ENCODE results near the gene DDX1. TPM values are rescaled to one million over a fixed set of nuclear protein-coding genes. Genes with fewer than 3 reads are reported as not detected.
A peak's percentile ranks its signal among the peaks of the same experiment; 100 is the strongest.

The DDX1 gene
- total and polyA plus RNA-seq, 2 donors (not counting 3 experiments of a cell fraction or from before 2014, with no cell fraction given): 41.2 to 117 TPM

DNA sequence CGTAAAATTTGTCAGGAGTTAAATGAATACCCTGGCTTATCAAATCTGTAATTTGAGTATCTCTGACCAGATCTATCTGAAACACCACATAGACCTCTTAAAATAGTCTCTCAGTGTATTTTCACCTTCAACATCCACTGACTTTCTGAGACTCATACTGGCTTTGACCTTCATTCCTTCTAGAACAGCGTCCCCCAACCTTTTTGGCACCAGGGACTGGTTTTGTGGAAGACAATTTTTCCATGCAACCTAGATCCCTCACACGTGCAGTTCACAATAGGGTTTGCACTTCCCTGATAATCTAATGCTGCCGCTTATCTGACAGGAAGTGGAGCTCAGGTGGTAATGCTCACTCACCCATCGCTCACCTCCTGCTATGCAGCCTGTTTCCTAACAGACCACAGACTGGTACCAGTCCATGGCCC, 33.8 kb upstream of the DDX1 start:
- intact Hi-C loops (cut with micrococcal nuclease) (no loop called here), dilution Hi-C loops (cut with MboI; ENCODE audit: extremely low pct_ligation_motif_present, low sequenced_read_pairs) (no loop called here)
- ChIA-PET POLR2A (no interaction called here), CTCF (interaction anchor here (1.2 kb wide), 1 partner anchor 19 kb away, joined by 4 read pairs; no protein-coding TSS in a partner anchor)
- H3K4me2 ChIP-seq (ENCODE audit: insufficient read depth, low read length): no peak overlapping the region
- peak; percentile 28 for DNase-seq (ENCODE audit: low read depth, low spot score)
- H3K9ac ChIP-seq (replicated peaks; ENCODE audit: extremely low read depth, insufficient read depth, low read length): no peak overlapping the region
- no peak overlapping the region for H3K27ac ChIP-seq (ENCODE audit: insufficient read depth, low read depth, low read length)
- peaks cover 30% of the 10 kb centered on the region for H3K79me2 ChIP-seq (ENCODE audit: control insufficient read depth, insufficient read depth, low read length)
- H3K4me1 ChIP-seq (ENCODE audit: control insufficient read depth, extremely low read depth, insufficient read depth, low read length): peaks cover 19% of the 10 kb centered on the region
- TF ChIP-seq POLR2AphosphoS5 (IDR thresholded peaks at IDR 0.05; ENCODE audit: insufficient read depth, low read depth, low read length) (no peak), MYC (IDR thresholded peaks at IDR 0.05; ENCODE audit: low read depth, low read length) (no peak), FOS (IDR thresholded peaks at IDR 0.05; ENCODE audit: borderline replicate concordance, insufficient read depth, low read length) (peak; percentile 21), EZH2 (IDR thresholded peaks at IDR 0.05; ENCODE audit: borderline replicate concordance, low read depth, low read length, severe bottlenecking) (no peak), POLR2A (IDR thresholded peaks at IDR 0.05; ENCODE audit: low read depth, low read length) (no peak), JUN (IDR thresholded peaks at IDR 0.05; ENCODE audit: borderline replicate concordance, insufficient read depth, insufficient read length, low read depth) (no peak), GATA2 (IDR thresholded peaks at IDR 0.05; ENCODE audit: insufficient read depth, insufficient read length, low read depth, low read length) (peak; percentile 64)
- TF ChIP-seq, protein P1, sequence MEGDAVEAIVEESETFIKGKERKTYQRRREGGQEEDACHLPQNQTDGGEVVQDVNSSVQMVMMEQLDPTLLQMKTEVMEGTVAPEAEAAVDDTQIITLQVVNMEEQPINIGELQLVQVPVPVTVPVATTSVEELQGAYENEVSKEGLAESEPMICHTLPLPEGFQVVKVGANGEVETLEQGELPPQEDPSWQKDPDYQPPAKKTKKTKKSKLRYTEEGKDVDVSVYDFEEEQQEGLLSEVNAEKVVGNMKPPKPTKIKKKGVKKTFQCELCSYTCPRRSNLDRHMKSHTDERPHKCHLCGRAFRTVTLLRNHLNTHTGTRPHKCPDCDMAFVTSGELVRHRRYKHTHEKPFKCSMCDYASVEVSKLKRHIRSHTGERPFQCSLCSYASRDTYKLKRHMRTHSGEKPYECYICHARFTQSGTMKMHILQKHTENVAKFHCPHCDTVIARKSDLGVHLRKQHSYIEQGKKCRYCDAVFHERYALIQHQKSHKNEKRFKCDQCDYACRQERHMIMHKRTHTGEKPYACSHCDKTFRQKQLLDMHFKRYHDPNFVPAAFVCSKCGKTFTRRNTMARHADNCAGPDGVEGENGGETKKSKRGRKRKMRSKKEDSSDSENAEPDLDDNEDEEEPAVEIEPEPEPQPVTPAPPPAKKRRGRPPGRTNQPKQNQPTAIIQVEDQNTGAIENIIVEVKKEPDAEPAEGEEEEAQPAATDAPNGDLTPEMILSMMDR (IDR thresholded peaks at IDR 0.05; ENCODE audit: extremely low read depth in 1 of 2, insufficient read depth in 1 of 2, low read depth in 1 of 2, low read length in 2 of 2): no peak
- TF ChIP-seq, protein P2, sequence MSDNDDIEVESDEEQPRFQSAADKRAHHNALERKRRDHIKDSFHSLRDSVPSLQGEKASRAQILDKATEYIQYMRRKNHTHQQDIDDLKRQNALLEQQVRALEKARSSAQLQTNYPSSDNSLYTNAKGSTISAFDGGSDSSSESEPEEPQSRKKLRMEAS (IDR thresholded peaks at IDR 0.05; ENCODE audit: insufficient read depth, insufficient read length): no peak
- no peaks in the 10 kb centered on the region for H3K9me3 ChIP-seq (replicated peaks; ENCODE audit: control insufficient read depth, insufficient read depth, low read length)
- H3K27me3 ChIP-seq (ENCODE audit: control insufficient read depth in 2 of 2, insufficient read depth in 2 of 2, low read length in 2 of 2): no peaks in the 10 kb centered on the region
- BruUV-seq (replicated peaks): no TSS peak
- no peak overlapping the region for H3K4me3 ChIP-seq (replicated peaks in 1 of 3; ENCODE audit: insufficient read depth in 1 of 3, low read depth in 1 of 3, low read length in 3 of 3)
- peaks cover 2 to 5% of the 10 kb centered on the region in 2 experiments for H3K36me3 ChIP-seq (ENCODE audit: control insufficient read depth in 2 of 2, extremely low read depth in 1 of 2, insufficient read depth in 2 of 2, low read length in 2 of 2)
- H4K20me1 ChIP-seq (replicated peaks; ENCODE audit: control insufficient read depth, extremely low read depth, insufficient read depth, low read length): peaks cover 2% of the 10 kb centered on the region
- FAIRE-seq: no peak
- no peak overlapping the region for H2AFZ ChIP-seq (ENCODE audit: low read depth, low read length)
- H3K9me1 ChIP-seq (replicated peaks; ENCODE audit: control insufficient read depth, extremely low read depth, insufficient read depth, low read length): no peaks in the 10 kb centered on the region

Data from endothelial cell of umbilical vein (primary cell).